ENCODE results near the gene CAVIN4.

DNA sequence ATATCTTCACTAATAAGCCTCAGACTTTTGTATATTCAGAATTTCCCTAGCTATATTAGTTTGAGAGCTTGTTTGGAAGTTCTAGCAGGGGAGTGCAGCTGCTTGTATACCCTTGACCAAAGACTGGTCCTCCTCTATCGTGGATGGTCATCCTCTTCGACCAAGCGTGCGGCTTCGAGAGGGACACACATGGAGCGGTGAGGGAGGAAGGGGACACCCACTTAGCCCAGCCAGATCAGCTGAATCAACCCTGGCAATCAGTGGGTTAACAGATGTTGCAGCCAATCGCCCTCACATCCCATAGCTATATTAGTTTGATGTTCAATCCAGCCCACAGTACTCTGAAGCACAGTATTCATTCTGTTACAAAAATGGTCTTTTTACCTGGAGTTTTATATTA, 3.2 kb downstream of the CAVIN4 start:
- TF ChIP-seq SNAI2 (CRISPR knock-in tag; IDR thresholded peaks at IDR 0.05) = no peak
- TF ChIP-seq, protein P1, sequence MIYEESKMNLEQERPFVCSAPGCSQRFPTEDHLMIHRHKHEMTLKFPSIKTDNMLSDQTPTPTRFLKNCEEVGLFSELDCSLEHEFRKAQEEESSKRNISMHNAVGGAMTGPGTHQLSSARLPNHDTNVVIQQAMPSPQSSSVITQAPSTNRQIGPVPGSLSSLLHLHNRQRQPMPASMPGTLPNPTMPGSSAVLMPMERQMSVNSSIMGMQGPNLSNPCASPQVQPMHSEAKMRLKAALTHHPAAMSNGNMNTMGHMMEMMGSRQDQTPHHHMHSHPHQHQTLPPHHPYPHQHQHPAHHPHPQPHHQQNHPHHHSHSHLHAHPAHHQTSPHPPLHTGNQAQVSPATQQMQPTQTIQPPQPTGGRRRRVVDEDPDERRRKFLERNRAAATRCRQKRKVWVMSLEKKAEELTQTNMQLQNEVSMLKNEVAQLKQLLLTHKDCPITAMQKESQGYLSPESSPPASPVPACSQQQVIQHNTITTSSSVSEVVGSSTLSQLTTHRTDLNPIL (CRISPR knock-in tag; IDR thresholded peaks at IDR 0.05; ENCODE audit: low read depth) = no peak
- TF ChIP-seq ISL1 (CRISPR knock-in tag; IDR thresholded peaks at IDR 0.05) = no peak
- TF ChIP-seq PPARA (CRISPR knock-in tag; IDR thresholded peaks at IDR 0.05; ENCODE audit: borderline replicate concordance) = no peak
